Thyroid gland (tissue), 4 donors: ENCODE results near the gene FBXL20.

ENCODE experiments used
- CTCF ChIP-seq, 6 experiments: fragments of 200-600 bp in 3 of 6; fragments of 450-650 bp in 3 of 6; sonication (generic) in 3 of 6; IDR thresholded peaks; one replicate each; pipeline ENCODE4 v1.5.1; 2016 to 2019; ENCODE audit warnings: antibody characterized with exemption in 6 of 6, mild to moderate bottlenecking in 2 of 6, inconsistent platforms in 1 of 6, moderate library complexity in 1 of 6
- POLR2A ChIP-seq, 2 donors: fragments of 450-650 bp; IDR thresholded peaks; one replicate each; pipeline ENCODE4 v1.6.1; 2017; ENCODE audit warnings: antibody characterized with exemption in 2 of 2, mild to moderate bottlenecking in 2 of 2, moderate library complexity in 1 of 2

- TF ChIP-seq CTCF (IDR thresholded peaks at IDR 0.05) (peak; percentile 35 to 76 (median 54)), POLR2A (IDR thresholded peaks at IDR 0.05) (no peak)
Measured at GRCh38 chr17:39231591-39232551, 169.6 kb downstream of the FBXL20 start.
